Adipose tissue (tissue), 3 donors: Measurements from ENCODE around the gene EBI3. TPM values are rescaled to one million over a fixed set of nuclear protein-coding genes. Genes with fewer than 3 reads are reported as not detected.
"Not testable (repeated sequence)": the region's sequence is repeated elsewhere in the genome, so short reads cannot be mapped to it uniquely, and the experiment has no call there.

Experiments
- H3K27ac ChIP-seq: one replicate; pipeline ENCODE4 v1.5.1; 2013; ENCODE audit warnings: low read depth, low read length
- WGBS, 3 donors: extraction: QIAGEN DNeasy Blood & Tissue Kit; methylation state at CpG; one replicate each; pipeline ENCODE4 v1.1.7; 2013; 5-methylcytosine and 5-hydroxymethylcytosine counted together
- polyA plus RNA-seq, 3 donors: library from polyadenylated mRNA; stranded (reverse); fragments of 200-250 nt; gene quantifications; one replicate each; pipeline ENCODE4 v1.2.3, GENCODE V29; 2013
- donor health status: healthy with polysubstance abuse.
- donor health status: Bipolar disorder and iron deficiency.
- donor health status: healthy.

EBI3 gene
- polyA plus RNA-seq, 3 donors: 1.4 to 3.5 (median 3.0) TPM

DNA sequence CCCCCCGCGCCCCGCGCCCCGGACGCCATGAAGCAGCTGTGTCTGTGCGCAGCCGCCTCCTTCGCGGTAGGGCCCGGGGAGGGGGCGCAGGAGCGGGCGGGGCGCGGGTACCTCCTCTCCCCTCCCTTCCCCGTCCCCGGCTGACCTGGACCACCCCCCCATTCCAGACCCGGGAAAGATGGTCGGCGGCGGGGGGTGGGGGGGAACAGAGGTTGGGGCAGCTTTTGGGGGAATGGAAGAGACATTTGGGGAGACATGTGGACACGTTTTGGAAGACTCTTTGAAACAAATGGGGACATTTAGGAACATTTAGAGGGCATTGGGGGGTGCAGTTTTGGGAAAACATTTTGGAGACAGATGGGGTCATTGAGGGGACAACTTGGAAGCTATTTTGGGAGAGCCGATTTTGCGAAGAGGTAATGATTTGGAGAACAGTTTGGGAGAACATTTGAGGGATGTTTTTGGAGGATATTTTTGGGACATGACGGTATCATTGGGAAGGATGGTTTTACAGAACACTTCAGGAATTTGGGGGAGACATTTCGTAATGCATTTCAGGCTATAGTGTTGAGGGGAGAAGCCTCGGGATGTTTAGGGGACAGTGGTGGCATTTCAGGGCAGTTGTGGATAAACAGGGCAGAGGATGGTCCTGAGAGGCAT, 30.7 kb upstream of the EBI3 start:
- WGBS, 3 donors: 7 to 11% (median 8%) methylated on average over 16 to 28 of the region's 28 CpGs

GRCh38 chr19:4199699-4200293, 29.5 kb upstream of the EBI3 start:
- WGBS, 3 donors: 69 to 83% (median 79%) methylated on average over 32 to 33 of the region's 33 CpGs
- H3K27ac ChIP-seq: no peak overlapping the region

More for the DNA sequence above, 30.7 kb upstream of the EBI3 start:
- no peak overlapping the region for H3K27ac ChIP-seq

GRCh38 chr19:4200940-4201542, 28.3 kb upstream of the EBI3 start:
- WGBS, 3 donors: 65 to 82% (median 76%) methylated on average over 2 of the region's 2 CpGs
- no peak overlapping the region for H3K27ac ChIP-seq

- 61 to 85% (median 81%) methylated on average over 4 of the region's 4 CpGs for WGBS, 3 donors
- H3K27ac ChIP-seq: no peak overlapping the region
Measured at GRCh38 chr19:4201798-4202197, 27.5 kb upstream of the EBI3 start.

GRCh38 chr19:4206818-4207484, 22.4 kb upstream of the EBI3 start:
- 79 to 83% (median 81%) methylated on average over 10 of the region's 10 CpGs for whole genome bisulfite sequencing, 3 donors

DNA sequence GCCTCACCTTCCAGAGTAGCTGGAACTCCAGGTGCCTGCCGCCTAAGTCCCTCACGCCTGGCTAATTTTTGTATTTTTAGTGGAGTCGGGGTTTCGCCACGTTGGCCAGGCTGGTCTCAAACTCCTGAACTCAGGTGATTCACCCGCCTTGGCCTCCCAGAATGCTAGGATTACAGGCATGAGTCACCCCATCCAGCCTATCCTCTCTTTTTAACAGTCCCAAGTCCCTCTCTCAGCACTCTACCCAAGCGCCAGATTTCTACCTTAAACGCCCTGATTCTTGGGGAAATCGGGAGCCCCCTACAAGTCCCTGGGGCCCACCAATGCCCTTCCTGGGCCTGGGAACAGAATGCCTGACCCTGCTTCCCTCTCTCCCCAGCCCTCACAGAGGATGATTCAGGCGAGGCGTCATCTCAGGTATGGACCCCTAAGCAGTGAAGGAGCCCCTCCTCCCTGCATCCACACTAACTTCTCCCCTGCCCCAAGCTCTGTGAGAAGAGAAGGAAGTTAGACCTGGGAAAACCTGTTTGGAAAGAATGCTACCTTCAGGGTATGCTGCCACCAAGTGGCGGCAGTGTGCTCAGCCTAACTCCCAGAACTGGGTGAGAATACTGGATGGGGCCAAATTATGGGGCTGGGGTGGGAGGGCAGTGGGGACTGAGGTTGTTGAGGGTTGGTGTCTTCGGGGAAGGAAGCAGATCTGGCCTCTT, 20.8 kb upstream of the EBI3 start:
- WGBS, 3 donors: 70 to 79% (median 76%) methylated on average over 13 of the region's 13 CpGs
- H3K27ac ChIP-seq: no peak overlapping the region

More at GRCh38 chr19:4206818-4207484, 22.4 kb upstream of the EBI3 start:
- H3K27ac ChIP-seq: no peak overlapping the region

DNA sequence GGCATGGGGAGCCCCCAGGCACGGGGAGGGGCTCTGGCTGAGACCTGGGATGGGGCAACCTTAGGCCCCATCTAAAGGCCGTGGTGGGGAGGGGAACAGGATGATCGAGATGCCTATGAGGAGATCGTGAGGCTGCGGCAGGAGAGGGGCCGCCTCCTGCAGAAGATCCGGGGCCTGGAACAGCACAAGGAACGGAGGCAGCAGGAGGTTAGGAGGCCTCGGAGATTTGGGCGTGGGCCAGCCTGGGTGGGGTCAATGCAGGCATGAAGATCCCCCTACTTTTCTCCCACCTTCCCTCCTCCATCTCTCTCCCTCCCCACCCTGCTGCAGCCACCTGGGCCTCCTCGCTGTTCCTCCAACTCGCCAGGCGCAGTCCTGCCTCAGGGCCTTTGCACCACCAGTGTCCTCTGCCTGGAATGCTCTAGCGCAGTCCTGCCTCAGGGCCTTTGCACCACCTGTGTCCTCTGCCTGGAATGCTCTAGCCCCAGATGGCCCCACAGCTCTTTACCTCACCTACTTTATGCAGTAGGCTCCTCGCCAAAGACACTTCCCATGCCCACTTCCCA, 19.1 kb upstream of the EBI3 start:
- no peak overlapping the region for H3K27ac ChIP-seq
- 75 to 91% (median 88%) methylated on average over 12 to 15 of the region's 15 CpGs for WGBS, 3 donors

GRCh38 chr19:4213116-4213515, 16.2 kb upstream of the EBI3 start:
- H3K27ac ChIP-seq: no peak overlapping the region
- 60 to 80% (median 72%) methylated on average over 3 of the region's 3 CpGs for WGBS, 3 donors

GRCh38 chr19:4215807-4216206, 13.5 kb upstream of the EBI3 start:
- 60 to 72% (median 61%) methylated on average over 9 to 10 of the region's 10 CpGs for WGBS, 3 donors
- no peak overlapping the region for H3K27ac ChIP-seq

DNA sequence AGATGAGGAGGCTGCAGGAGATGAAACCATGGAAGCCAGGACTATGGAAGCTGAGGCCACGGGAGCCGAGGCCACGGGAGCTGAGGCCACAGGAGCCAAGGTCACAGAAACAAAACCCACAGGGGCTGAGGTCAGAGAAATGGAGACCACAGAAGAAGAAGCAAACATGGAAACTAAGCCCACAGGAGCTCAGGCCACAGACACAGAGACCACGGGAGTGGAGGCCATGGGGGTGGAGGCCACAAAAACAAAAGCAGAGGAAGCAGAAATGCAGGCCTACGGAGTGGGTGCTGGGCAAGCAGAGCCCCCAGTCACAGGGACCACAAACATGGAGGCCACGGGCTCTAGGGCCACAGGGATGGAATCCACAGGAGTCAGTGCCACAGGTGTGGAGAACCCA, 12.5 kb upstream of the EBI3 start:
- H3K27ac ChIP-seq: no peak overlapping the region
- WGBS, 3 donors: 79 to 88% (median 79%) methylated on average over 6 of the region's 6 CpGs

DNA sequence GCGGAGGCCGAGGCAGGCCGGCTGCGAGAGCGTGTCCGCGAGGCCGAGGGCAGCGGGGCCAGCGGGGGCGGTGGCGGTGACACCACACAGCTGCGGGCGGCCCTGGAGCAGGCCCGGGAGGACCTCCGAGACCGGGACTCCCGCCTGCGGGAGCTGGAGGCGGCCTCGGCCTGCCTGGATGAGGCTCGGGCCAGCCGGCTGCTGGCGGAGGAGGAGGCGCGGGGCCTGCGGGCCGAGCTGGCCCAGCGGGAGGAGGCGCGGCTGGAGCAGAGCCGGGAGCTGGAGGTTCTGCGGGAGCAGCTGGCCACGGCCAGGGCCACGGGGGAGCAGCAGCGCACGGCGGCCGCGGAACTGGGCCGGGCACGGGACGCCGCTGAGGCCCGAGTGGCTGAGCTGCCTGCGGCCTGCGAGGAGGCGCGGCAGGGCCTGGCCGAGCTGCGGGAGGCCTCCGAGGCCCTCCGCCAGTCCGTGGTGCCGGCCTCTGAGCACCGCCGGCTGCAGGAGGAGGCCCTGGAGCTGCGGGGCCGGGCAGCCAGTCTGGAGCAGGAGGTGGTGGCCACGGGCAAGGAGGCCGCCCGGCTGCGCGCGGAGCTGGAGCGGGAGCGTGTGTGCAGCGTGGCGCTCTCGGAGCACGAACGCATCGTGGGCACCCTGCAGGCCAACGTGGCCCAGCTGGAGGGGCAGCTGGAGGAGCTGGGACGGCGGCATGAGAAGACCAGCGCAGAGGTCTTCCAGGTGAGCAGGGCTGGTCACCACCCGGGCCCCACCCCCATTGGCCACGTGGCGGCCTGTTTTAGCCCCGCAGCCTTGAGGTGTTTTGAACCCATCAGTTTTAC, 11.7 kb upstream of the EBI3 start:
- H3K27ac ChIP-seq: no peak overlapping the region
- WGBS, 3 donors: 95 to 97% (median 95%) methylated on average over 54 to 81 of the region's 81 CpGs

GRCh38 chr19:4218523-4218922, 10.8 kb upstream of the EBI3 start:
- WGBS, 3 donors: 91 to 100% (median 100%) methylated on average over 1 of the region's 1 CpG
- not testable (repeated sequence) for H3K27ac ChIP-seq

- WGBS, 3 donors: 74 to 94% (median 91%) methylated on average over 7 of the region's 7 CpGs
- no peak overlapping the region for H3K27ac ChIP-seq
Measured at GRCh38 chr19:4220188-4220587, 9.1 kb upstream of the EBI3 start.

DNA sequence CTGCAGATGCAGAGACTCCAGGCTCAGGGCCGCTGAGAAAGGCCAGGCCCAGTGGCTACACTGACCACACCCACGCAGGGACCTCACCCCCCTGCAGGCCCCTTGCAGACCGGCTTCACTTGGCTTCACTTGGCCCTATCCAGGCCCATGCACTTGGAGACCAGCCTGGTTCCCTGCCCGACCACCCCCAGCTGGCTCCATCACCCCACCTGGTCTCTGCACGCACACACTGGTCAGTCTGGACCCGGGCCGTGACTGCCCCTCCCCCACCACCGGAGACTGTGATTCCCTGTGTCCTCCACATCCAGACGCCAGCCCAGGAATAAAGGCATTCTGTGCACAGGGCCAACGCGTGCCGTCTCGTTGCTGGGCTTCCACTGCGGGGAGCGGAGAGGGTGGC, 4.9 kb upstream of the EBI3 start:
- 64 to 67% (median 66%) methylated on average over 15 of the region's 15 CpGs for WGBS, 3 donors

GRCh38 chr19:4225885-4226284, 3.4 kb upstream of the EBI3 start:
- WGBS, 3 donors: 70 to 79% (median 70%) methylated on average over 8 of the region's 8 CpGs
- no peak overlapping the region for H3K27ac ChIP-seq

More for the DNA sequence above, 4.9 kb upstream of the EBI3 start:
- no peak overlapping the region for H3K27ac ChIP-seq

DNA sequence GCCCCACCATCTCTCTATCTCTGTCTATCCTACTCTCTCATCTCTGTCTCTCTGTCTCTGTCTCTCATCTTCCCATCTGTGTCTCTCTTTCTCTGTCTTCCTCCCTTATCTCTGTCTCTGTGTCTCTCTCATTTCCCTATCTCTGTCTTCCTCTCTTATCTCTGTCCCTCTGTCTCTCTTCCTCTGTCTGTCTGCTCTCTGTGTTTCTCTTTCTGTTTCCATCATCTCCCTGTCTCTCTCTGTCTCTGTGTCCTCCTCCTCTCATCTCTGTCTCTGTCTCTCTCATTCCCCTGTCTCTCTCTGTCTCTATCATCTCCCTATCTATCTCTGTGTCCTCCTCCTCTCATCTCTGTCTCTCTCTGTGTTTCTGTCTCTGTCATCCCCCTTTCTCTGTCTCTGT, 1.6 kb upstream of the EBI3 start:
- H3K27ac ChIP-seq: no peak overlapping the region

- WGBS, 3 donors: 61 to 67% (median 61%) methylated on average over 2 of the region's 2 CpGs
- H3K27ac ChIP-seq: no peak overlapping the region
Measured at GRCh38 chr19:4228765-4229178, 551 bp upstream of the EBI3 start.

- H3K27ac ChIP-seq: not testable (repeated sequence)
- 79 to 89% (median 86%) methylated on average over 6 of the region's 6 CpGs for WGBS, 3 donors
Measured at GRCh38 chr19:4230237-4230636, 914 bp downstream of the EBI3 start.
